ENCODE data around the gene ITGA1.

ITGA1 gene

DNA sequence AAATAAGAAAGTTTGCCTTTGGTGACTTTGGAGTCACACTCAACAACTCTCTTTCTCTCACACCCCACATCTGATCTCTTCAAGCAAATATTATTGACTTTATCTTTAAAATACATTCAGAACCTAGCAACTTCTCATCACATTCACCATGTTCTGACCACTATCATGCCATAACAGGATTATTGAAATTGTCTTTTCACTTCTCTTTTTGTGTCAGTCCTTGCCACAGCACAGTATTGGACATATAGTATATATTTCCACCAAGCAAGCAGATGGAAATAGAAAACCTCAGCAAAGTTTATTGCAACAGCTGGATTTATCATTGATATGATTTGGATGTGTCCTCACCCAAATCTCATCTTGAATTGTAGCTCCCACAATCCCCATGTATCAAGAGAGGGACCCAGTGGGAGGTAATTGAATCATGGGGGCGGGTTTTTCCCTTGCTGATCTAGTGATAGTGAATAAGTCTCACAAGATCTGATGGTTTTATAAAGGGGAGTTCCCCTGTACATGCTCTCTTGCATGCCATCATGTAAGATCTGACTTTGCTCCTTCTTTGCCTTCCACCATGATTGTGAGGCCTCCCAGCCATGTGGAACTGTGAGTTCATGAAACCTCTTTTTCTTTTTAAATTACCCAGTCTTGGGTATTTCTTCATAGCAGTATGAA lies 26.9 kb upstream of the ITGA1 start:
- no peak for DNase-seq (ENCODE audit: low spot score)
- Histone ChIP-seq H3K27me3 (ENCODE audit: insufficient read depth, poor library complexity, severe bottlenecking) (no peaks in the 10 kb centered on the region), H3K36me3 (ENCODE audit: low read depth) (no peaks in the 10 kb centered on the region), H3K4me1 (ENCODE audit: insufficient read depth, poor library complexity, severe bottlenecking) (no peaks in the 10 kb centered on the region), H3K9me3 (ENCODE audit: severe bottlenecking) (no peaks in the 10 kb centered on the region), H3K27ac (ENCODE audit: poor library complexity, severe bottlenecking) (no peak overlapping the region), H3K4me3 (ENCODE audit: severe bottlenecking) (no peak overlapping the region)
- TF ChIP-seq, protein P1, sequence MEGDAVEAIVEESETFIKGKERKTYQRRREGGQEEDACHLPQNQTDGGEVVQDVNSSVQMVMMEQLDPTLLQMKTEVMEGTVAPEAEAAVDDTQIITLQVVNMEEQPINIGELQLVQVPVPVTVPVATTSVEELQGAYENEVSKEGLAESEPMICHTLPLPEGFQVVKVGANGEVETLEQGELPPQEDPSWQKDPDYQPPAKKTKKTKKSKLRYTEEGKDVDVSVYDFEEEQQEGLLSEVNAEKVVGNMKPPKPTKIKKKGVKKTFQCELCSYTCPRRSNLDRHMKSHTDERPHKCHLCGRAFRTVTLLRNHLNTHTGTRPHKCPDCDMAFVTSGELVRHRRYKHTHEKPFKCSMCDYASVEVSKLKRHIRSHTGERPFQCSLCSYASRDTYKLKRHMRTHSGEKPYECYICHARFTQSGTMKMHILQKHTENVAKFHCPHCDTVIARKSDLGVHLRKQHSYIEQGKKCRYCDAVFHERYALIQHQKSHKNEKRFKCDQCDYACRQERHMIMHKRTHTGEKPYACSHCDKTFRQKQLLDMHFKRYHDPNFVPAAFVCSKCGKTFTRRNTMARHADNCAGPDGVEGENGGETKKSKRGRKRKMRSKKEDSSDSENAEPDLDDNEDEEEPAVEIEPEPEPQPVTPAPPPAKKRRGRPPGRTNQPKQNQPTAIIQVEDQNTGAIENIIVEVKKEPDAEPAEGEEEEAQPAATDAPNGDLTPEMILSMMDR (IDR thresholded peaks at IDR 0.05; ENCODE audit: poor library complexity, severe bottlenecking), result no peak
- no peak for ATAC-seq (ENCODE audit: low read depth)

DNA sequence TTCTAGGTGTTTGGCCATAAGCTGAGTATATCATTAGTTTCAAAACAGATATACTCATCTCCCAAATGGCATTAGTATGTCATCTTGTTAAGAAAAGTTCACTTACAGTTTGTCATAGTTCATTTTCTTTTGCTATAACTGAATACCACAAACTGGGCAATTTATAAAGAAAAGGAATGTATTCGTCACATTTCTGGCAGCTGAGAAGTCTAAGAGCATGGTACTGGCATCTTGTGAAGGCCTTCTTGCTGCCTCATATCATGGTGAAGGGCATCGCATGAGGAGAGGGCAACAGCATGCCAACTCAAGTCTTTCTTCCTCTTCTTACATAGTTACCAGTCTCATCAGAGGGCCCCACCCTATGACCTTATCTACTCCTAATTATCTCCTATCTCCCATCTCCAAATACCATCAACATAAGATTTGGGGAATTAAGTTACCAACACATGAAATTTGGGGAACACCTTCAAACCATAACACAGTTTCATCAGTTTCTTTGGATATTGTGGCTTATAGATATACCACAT lies 20.4 kb upstream of the ITGA1 start:
- ATAC-seq (ENCODE audit: low read depth) (no peak), DNase-seq (ENCODE audit: low spot score) (no peak)
- TF ChIP-seq, protein P1 (IDR thresholded peaks at IDR 0.05; ENCODE audit: poor library complexity, severe bottlenecking), result no peak

DNA sequence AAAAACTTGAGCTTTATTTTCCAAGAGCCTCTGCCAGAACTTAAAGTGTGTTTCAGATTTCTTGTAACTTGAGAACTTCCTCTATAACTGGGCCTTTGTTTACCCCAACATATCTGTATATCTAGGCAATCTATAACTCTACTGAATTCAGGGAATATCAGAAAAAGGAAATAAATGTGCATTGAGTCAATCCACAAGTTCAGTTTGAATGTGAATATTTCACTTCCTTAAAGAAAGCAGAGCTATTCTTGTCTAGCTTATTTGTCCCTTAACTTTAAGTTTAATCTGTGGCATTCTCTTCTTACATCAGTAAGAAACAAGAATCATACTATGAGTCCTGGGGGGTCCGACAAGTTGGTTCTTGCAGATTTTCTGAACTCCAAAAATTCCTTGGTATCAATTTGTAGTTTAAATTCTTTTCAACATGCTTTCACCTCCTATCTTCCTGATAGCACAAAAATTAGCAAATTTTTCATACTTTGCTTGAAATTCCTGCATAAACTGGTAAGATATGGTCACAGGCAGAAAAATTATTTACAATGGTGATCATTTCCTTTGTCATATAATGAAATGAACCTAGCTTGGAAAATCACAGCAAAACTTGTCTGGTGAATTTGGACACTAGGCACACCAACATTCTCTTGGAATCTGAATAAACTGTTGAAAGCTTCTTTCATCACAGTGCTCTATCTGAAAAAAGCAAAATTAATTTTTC lies 19.8 kb upstream of the ITGA1 start:
- Histone ChIP-seq H3K4me3 (ENCODE audit: severe bottlenecking) (no peak overlapping the region), H3K27ac (ENCODE audit: poor library complexity, severe bottlenecking) (no peak overlapping the region), H3K4me1 (ENCODE audit: insufficient read depth, poor library complexity, severe bottlenecking) (no peaks in the 10 kb centered on the region), H3K27me3 (ENCODE audit: insufficient read depth, poor library complexity, severe bottlenecking) (no peaks in the 10 kb centered on the region), H3K36me3 (ENCODE audit: low read depth) (no peaks in the 10 kb centered on the region), H3K9me3 (ENCODE audit: severe bottlenecking) (no peaks in the 10 kb centered on the region)
- TF ChIP-seq, protein P1 (IDR thresholded peaks at IDR 0.05; ENCODE audit: poor library complexity, severe bottlenecking), result no peak
- no peak for ATAC-seq (ENCODE audit: low read depth)
- DNase-seq (ENCODE audit: low spot score), result no peak

More for the DNA sequence above, 20.4 kb upstream of the ITGA1 start:
- H3K36me3 ChIP-seq (ENCODE audit: low read depth), result no peaks in the 10 kb centered on the region
- H3K27ac ChIP-seq (ENCODE audit: poor library complexity, severe bottlenecking), result no peak overlapping the region
- H3K4me3 ChIP-seq (ENCODE audit: severe bottlenecking), result no peak overlapping the region
- no peaks in the 10 kb centered on the region for H3K4me1 ChIP-seq (ENCODE audit: insufficient read depth, poor library complexity, severe bottlenecking)
- H3K9me3 ChIP-seq (ENCODE audit: severe bottlenecking), result no peaks in the 10 kb centered on the region
- no peaks in the 10 kb centered on the region for H3K27me3 ChIP-seq (ENCODE audit: insufficient read depth, poor library complexity, severe bottlenecking)

DNA sequence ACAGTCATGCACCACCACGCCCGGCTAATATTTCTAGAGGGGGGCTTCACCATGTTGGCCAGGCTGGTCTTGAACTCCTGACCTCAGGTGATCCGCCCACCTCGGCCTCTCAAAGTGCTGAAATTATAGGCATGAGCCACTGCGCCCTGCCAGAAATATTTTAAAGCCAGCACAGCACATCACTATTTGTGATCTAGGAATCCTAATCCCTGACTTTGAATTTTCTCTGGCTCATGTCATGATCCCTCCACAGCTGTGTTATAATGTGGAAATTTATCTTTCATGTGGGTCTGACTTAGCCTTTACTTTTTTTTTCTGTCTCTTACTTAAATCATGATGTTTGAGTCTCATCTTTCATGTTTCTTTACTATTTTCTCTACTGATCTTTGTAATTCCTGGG lies 18.7 kb upstream of the ITGA1 start:
- no peak overlapping the region for H3K4me3 ChIP-seq (ENCODE audit: severe bottlenecking)
- TF ChIP-seq, protein P1 (IDR thresholded peaks at IDR 0.05; ENCODE audit: poor library complexity, severe bottlenecking), result no peak
- H3K4me1 ChIP-seq (ENCODE audit: insufficient read depth, poor library complexity, severe bottlenecking), result no peaks in the 10 kb centered on the region
- H3K9me3 ChIP-seq (ENCODE audit: severe bottlenecking), result no peaks in the 10 kb centered on the region
- no peaks in the 10 kb centered on the region for H3K36me3 ChIP-seq (ENCODE audit: low read depth)
- H3K27me3 ChIP-seq (ENCODE audit: insufficient read depth, poor library complexity, severe bottlenecking), result peaks cover 8% of the 10 kb centered on the region
- DNase-seq (ENCODE audit: low spot score) (no peak), ATAC-seq (ENCODE audit: low read depth) (no peak)
- H3K27ac ChIP-seq (ENCODE audit: poor library complexity, severe bottlenecking), result no peak overlapping the region

Measured in RWPE2 (cell line).